Keratinocyte (primary cell): Measurements from ENCODE around the gene EFNB2. TPM values are rescaled to one million over a fixed set of nuclear protein-coding genes. Genes with fewer than 3 reads are reported as not detected.

Experiments used
- DNase-seq: peaks from one replicate; pipeline ENCODE4 v3.0.0-alpha.2; 2011; ENCODE audit warnings: low read depth, missing footprints, low spot score
- FAIRE-seq: peaks from 2 replicates; lab custom pipeline; 2011; peaks lifted over from hg19 to GRCh38; lab: Jason Lieb, UNC
- H2AFZ ChIP-seq: 2 replicates; pipeline ENCODE4 v1.6.0; 2012; ENCODE audit warnings: low read length, control low read depth, inconsistent platforms; ENCODE audit not compliant: control insufficient read depth
- H3K27ac ChIP-seq: 2 replicates; pipeline ENCODE4 v1.5.1; 2011; ENCODE audit warnings: low read length; ENCODE audit not compliant: control insufficient read depth, insufficient read depth
- H3K27me3 ChIP-seq: 3 replicates; pipeline ENCODE4 v1.6.0; 2011; ENCODE audit warnings: low read length; ENCODE audit not compliant: control insufficient read depth, insufficient read depth; ENCODE audit errors: extremely low read depth
- H3K36me3 ChIP-seq, 2 experiments: 2 replicates in 1 of 2; 3 replicates in 1 of 2; pipeline ENCODE4 v1.5.1; 2011; ENCODE audit warnings: low read length in 2 of 2, mild to moderate bottlenecking in 1 of 2; ENCODE audit not compliant: control insufficient read depth in 2 of 2, insufficient read depth in 2 of 2; ENCODE audit errors: extremely low read depth in 1 of 2
- H3K4me1 ChIP-seq: 3 replicates; pipeline ENCODE4 v1.5.1; 2011; ENCODE audit warnings: low read length; ENCODE audit not compliant: control insufficient read depth, insufficient read depth; ENCODE audit errors: extremely low read depth
- H3K4me2 ChIP-seq: 3 replicates; pipeline ENCODE4 v1.6.0; 2011; ENCODE audit warnings: low read depth, low read length; ENCODE audit not compliant: control insufficient read depth, insufficient read depth; ENCODE audit errors: extremely low read depth
- H3K4me3 ChIP-seq, 3 experiments: fragments of 200-600 bp in 1 of 3; sonication (generic) in 1 of 3; 2 replicates in 2 of 3; 3 replicates in 1 of 3; pipeline ENCODE4 v1.5.1; 2011 to 2016; ENCODE audit warnings: low read length in 3 of 3, mild to moderate bottlenecking in 3 of 3, control low read depth in 2 of 3, inconsistent platforms in 1 of 3, low read depth in 1 of 3, mixed read lengths in 1 of 3, mixed run types in 1 of 3, moderate library complexity in 1 of 3; ENCODE audit not compliant: control insufficient read depth in 2 of 3, insufficient read depth in 2 of 3; ENCODE audit errors: extremely low read depth in 1 of 3
- H3K79me2 ChIP-seq: 2 replicates; pipeline ENCODE4 v1.6.0; 2012; ENCODE audit warnings: low read length; ENCODE audit not compliant: control insufficient read depth, insufficient read depth
- H3K9ac ChIP-seq: 3 replicates; pipeline ENCODE4 v1.6.0; 2011; ENCODE audit warnings: low read length; ENCODE audit not compliant: control insufficient read depth, insufficient read depth; ENCODE audit errors: extremely low read depth
- H3K9me1 ChIP-seq: 3 replicates; pipeline ENCODE4 v1.6.0; 2011; ENCODE audit warnings: low read length; ENCODE audit not compliant: control insufficient read depth, insufficient read depth; ENCODE audit errors: extremely low read depth
- H3K9me3 ChIP-seq: 2 replicates; pipeline ENCODE4 v1.5.1; 2012; ENCODE audit warnings: low read depth, low read length; ENCODE audit not compliant: control insufficient read depth
- H4K20me1 ChIP-seq: 3 replicates; pipeline ENCODE4 v1.6.0; 2011; ENCODE audit warnings: low read length; ENCODE audit not compliant: control insufficient read depth, insufficient read depth; ENCODE audit errors: extremely low read depth
- EZH2 ChIP-seq: IDR thresholded peaks from one replicate; pipeline ENCODE4 v1.6.1; 2012; ENCODE audit warnings: inconsistent platforms, mild to moderate bottlenecking, low read length, moderate library complexity
- dilution Hi-C: fragments of 300-500 bp; cut with MboI; formaldehyde crosslinking; loops from one replicate; pipeline ENCODE4 v1.7.0; 2020; ENCODE audit warnings: low sequenced_read_pairs; ENCODE audit not compliant: extremely low pct_ligation_motif_present
- polyA plus RNA-seq, 5 experiments: library from polyadenylated mRNA; depleted of rRNA in 3 of 5; stranded (reverse) in 3 of 5; stranded (forward) in 1 of 5; unstranded in 1 of 5; fragments of >200 nt; gene quantifications; 1 replicate in 1 of 5; 2 replicates in 3 of 5; 3 replicates in 1 of 5; pipeline versions ENCODE4 v1.2.1 to v1.2.3, GENCODE V29; 2011 to 2012; ENCODE audit warnings: missing spikeins in 2 of 5, low read depth in 1 of 5, low replicate concordance in 1 of 5
- TF ChIP-seq, protein P1 (sequence below), 3 experiments: IDR thresholded peaks in 1 of 3; conservative IDR thresholded peaks in 1 of 3; optimal IDR thresholded peaks in 1 of 3; 2 replicates in 2 of 3; 3 replicates in 1 of 3; pipeline versions ENCODE3 to v1.5.1; 2011; ENCODE audit warnings: low read length in 3 of 3, mild to moderate bottlenecking in 3 of 3, moderate library complexity in 2 of 3, control low read depth in 1 of 3, inconsistent platforms in 1 of 3; ENCODE audit not compliant: insufficient read depth in 2 of 3; ENCODE audit errors: extremely low read depth in 1 of 3

EFNB2 gene
- polyA plus RNA-seq, 1 donor (not counting 4 experiments of a cell fraction or from before 2014, with no cell fraction given): 38.9 TPM

DNA sequence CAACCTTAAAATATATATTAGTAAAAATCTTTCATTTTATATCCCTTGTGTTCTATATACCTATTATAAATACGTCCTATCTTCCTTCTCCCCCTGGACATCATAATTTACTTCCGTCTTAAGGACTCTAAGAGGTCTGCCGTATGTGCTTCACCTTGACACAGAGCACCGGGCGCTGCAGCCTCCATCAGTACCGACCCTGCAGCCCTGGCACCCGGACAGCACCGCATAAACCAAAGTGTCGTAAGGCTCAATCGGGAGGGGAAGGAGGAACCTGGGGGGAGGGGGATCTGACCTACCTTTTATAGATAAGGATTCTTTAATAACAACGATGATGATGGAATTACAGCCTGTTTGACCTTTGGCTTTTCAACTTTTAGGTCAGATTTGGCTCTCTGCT is 44.0 kb downstream of the EFNB2 start:
- H2AFZ ChIP-seq: no peak overlapping the region
- H3K9ac ChIP-seq: no peak overlapping the region
- no peaks in the 10 kb centered on the region for H3K9me3 ChIP-seq
- H3K9me1 ChIP-seq: no peaks in the 10 kb centered on the region
- no peak overlapping the region for H3K4me2 ChIP-seq
- H3K79me2 ChIP-seq: peaks cover 35% of the 10 kb centered on the region
- DNase-seq (no peak), FAIRE-seq (no peak)
- H3K27ac ChIP-seq: no peak overlapping the region
- no peaks in the 10 kb centered on the region for H4K20me1 ChIP-seq
- H3K4me3 ChIP-seq: no peak overlapping the region
- peaks cover 29 to 50% of the 10 kb centered on the region in 2 experiments for H3K36me3 ChIP-seq
- no peak for TF ChIP-seq EZH2
- TF ChIP-seq, protein P1, sequence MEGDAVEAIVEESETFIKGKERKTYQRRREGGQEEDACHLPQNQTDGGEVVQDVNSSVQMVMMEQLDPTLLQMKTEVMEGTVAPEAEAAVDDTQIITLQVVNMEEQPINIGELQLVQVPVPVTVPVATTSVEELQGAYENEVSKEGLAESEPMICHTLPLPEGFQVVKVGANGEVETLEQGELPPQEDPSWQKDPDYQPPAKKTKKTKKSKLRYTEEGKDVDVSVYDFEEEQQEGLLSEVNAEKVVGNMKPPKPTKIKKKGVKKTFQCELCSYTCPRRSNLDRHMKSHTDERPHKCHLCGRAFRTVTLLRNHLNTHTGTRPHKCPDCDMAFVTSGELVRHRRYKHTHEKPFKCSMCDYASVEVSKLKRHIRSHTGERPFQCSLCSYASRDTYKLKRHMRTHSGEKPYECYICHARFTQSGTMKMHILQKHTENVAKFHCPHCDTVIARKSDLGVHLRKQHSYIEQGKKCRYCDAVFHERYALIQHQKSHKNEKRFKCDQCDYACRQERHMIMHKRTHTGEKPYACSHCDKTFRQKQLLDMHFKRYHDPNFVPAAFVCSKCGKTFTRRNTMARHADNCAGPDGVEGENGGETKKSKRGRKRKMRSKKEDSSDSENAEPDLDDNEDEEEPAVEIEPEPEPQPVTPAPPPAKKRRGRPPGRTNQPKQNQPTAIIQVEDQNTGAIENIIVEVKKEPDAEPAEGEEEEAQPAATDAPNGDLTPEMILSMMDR (optimal IDR thresholded peaks at IDR 0.05 in 1 of 3, IDR thresholded peaks at IDR 0.05 in 1 of 3, conservative IDR thresholded peaks at IDR 0.05 in 1 of 3; ENCODE audit: extremely low read depth in 1 of 3, insufficient read depth in 2 of 3, low read length in 3 of 3): no peak
- no peaks in the 10 kb centered on the region for H3K4me1 ChIP-seq
- no peaks in the 10 kb centered on the region for H3K27me3 ChIP-seq
- dilution Hi-C loops: no loop called here

DNA sequence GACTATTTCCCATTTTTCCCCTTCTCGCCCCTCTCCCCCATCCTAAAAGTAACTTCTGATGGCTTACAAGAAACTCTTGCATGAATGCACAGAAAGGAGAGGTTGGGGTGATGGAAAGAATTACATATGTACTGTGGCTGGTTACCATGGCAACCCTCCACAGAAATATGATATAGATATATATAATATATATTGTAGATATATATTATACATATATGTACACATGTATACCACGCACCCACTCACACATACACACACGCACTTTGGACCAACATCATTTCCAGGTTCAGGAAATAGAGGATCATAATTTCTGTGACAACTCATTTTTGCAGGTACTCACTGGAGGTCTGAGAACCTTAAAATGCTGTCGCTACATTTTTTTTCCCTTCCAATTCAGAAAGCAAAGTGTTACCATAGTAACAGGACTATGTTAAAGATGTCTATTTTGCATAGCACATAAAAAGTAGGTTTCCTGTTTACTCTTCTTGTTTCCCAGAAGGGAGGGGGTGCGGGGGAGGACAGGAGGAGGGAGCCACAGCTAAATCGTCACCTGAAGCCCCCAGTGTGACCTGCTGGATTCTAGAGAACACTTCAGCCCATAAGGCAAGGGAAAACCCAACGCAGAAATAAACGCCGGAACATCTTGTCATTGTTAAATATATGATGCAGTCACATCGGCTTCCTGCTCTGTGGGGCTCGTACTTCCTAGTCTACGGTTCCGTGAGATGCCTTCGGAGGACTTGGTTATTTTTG is 44.7 kb downstream of the EFNB2 start:
- DNase-seq: no peak
- no peak for FAIRE-seq
- H3K9ac ChIP-seq: no peak overlapping the region
- no peak for TF ChIP-seq EZH2
- TF ChIP-seq, protein P1 (optimal IDR thresholded peaks at IDR 0.05 in 1 of 3, IDR thresholded peaks at IDR 0.05 in 1 of 3, conservative IDR thresholded peaks at IDR 0.05 in 1 of 3; ENCODE audit: extremely low read depth in 1 of 3, insufficient read depth in 2 of 3, low read length in 3 of 3): no peak
- H3K27me3 ChIP-seq: no peaks in the 10 kb centered on the region
- no peaks in the 10 kb centered on the region for H3K4me1 ChIP-seq
- no peaks in the 10 kb centered on the region for H4K20me1 ChIP-seq
- no peak overlapping the region for H2AFZ ChIP-seq
- H3K79me2 ChIP-seq: peaks cover 28% of the 10 kb centered on the region
- no peak overlapping the region for H3K4me3 ChIP-seq
- no peaks in the 10 kb centered on the region for H3K9me1 ChIP-seq
- no peak overlapping the region for H3K27ac ChIP-seq
- H3K36me3 ChIP-seq: peaks cover 27 to 50% of the 10 kb centered on the region in 2 experiments
- no peaks in the 10 kb centered on the region for H3K9me3 ChIP-seq
- no peak overlapping the region for H3K4me2 ChIP-seq
- dilution Hi-C loops: no loop called here
